Chondrocyte (in vitro differentiated cells): Measurements from ENCODE around the gene JAG1. TPM values are rescaled to one million over a fixed set of nuclear protein-coding genes. Genes with fewer than 3 reads are reported as not detected.

ENCODE experiments used
- DNase-seq: peaks from one replicate; pipeline ENCODE4 v3.0.0; 2021; ENCODE audit warnings: mixed read lengths, low spot score
- H3K27ac Mint-ChIP-seq: one replicate; pipeline ENCODE4 v1.8.0; 2021; ENCODE audit warnings: mild to moderate bottlenecking, moderate library complexity, mixed read lengths; ENCODE audit not compliant: unreplicated experiment
- H3K27me3 Mint-ChIP-seq: 2 replicates; pipeline ENCODE4 v1.8.0; 2021; ENCODE audit warnings: low read depth, mixed read lengths
- H3K36me3 Mint-ChIP-seq: 2 replicates; pipeline ENCODE4 v1.8.0; 2021; ENCODE audit warnings: low read depth, mixed read lengths
- H3K4me1 Mint-ChIP-seq: 2 replicates; pipeline ENCODE4 v1.8.0; 2021; ENCODE audit warnings: low read depth, mild to moderate bottlenecking, mixed read lengths
- H3K4me3 Mint-ChIP-seq: one replicate; pipeline ENCODE4 v1.8.0; 2021; ENCODE audit warnings: mild to moderate bottlenecking, moderate library complexity, mixed read lengths; ENCODE audit not compliant: unreplicated experiment
- H3K9me3 Mint-ChIP-seq: 2 replicates; pipeline ENCODE4 v1.8.0; 2021; ENCODE audit warnings: low read depth, mixed read lengths
- total RNA-seq: library from RNA; stranded (reverse); gene quantifications from 3 replicates; pipeline ENCODE4 v1.2.1, GENCODE V29; 2021
- TF ChIP-seq, protein P1 (sequence below): fragments of 200-600 bp; sonication (generic); IDR thresholded peaks from 2 replicates; pipeline ENCODE4 v1.5.0; 2021; ENCODE audit warnings: antibody characterized with exemption, mild to moderate bottlenecking, moderate library complexity

JAG1 gene
- total RNA-seq, 1 donor from 2014 or later, result 510 TPM

DNA sequence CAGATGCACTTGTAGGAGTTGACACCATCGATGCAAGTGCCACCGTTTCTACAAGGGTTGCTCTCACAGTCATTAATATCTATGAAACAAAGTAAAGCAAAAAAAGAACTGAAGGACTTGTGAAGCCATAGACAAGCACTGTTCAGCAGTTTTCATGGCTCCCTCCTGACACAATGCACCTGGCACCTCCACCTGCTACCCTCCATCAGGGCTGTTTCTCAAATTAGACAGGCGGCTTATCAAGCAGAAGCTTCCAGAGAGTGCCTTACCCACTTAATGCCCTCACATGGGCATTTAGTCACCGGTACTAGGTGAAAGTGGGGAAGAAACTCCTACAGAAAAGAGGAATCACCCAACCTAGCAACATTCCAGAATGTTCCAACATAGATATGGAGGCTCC is 27.8 kb downstream of the JAG1 start:
- TF ChIP-seq, protein P1, sequence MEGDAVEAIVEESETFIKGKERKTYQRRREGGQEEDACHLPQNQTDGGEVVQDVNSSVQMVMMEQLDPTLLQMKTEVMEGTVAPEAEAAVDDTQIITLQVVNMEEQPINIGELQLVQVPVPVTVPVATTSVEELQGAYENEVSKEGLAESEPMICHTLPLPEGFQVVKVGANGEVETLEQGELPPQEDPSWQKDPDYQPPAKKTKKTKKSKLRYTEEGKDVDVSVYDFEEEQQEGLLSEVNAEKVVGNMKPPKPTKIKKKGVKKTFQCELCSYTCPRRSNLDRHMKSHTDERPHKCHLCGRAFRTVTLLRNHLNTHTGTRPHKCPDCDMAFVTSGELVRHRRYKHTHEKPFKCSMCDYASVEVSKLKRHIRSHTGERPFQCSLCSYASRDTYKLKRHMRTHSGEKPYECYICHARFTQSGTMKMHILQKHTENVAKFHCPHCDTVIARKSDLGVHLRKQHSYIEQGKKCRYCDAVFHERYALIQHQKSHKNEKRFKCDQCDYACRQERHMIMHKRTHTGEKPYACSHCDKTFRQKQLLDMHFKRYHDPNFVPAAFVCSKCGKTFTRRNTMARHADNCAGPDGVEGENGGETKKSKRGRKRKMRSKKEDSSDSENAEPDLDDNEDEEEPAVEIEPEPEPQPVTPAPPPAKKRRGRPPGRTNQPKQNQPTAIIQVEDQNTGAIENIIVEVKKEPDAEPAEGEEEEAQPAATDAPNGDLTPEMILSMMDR, result no peak
- H3K9me3 Mint-ChIP-seq, result no peaks in the 10 kb centered on the region
- no peak overlapping the region for H3K4me3 Mint-ChIP-seq
- H3K27ac Mint-ChIP-seq, result peak overlapping the region; percentile 90
- peaks cover 82% of the 10 kb centered on the region for H3K36me3 Mint-ChIP-seq
- no peaks in the 10 kb centered on the region for H3K27me3 Mint-ChIP-seq
- DNase-seq, result no peak
- peaks cover 97% of the 10 kb centered on the region for H3K4me1 Mint-ChIP-seq

DNA sequence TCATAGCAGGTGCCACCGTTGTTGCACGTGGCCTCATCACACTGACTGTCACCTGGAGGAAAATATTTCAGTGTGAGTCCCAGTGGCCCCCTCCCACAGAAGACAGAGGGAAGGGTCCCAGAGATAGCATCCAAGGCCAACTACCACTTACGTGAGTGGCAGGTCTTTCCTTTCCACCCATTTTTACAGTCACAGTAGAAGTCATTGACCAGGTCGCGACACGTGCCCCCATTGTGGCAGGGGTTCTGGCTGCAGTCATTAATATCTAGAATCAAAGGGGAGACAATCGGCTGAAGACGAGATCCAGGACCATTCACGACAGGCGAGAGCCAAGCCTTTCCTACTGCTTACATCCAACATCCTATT is 28.6 kb downstream of the JAG1 start:
- H3K4me3 Mint-ChIP-seq, result no peak overlapping the region

DNA sequence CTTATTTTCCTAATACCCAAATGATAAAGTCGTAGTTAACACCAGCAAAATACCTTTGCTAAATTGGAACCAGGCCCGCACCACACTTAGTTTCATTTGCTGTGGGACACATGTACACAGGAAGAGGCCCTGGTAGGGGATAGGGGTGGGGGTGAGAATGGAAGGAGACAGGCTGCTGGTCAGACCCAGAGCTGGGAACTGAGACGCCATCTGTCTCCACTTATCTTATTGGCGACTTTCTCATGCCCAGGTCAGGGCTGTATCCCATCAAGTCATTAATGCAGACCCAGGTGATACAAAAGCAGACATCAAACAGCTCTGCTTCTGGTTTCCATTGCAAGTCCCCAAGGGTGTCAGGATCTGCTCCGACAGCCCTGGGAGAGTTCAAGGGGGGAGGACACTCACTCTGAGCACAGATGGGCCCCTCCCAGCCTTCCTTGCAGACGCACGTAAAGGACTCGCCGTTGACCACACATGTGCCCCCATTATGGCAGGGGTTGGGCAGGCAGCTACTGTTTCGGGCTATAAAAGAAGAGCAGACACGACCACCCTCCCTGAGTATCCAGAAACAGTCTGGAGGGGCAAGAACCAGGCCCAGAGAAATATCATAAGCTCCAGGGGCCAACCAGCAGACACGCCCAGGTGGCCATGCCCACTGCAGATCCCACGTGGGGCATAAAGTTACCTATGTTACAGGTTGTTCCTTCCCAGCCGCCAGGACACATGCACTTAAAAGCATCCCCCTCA is 29.2 kb downstream of the JAG1 start:
- Mint-ChIP-seq H3K4me1 (peaks cover 97% of the 10 kb centered on the region), H3K27me3 (no peaks in the 10 kb centered on the region), H3K27ac (peak overlapping the region; percentile 90), H3K9me3 (no peaks in the 10 kb centered on the region), H3K36me3 (peaks cover 84% of the 10 kb centered on the region), H3K4me3 (no peak overlapping the region)
- TF ChIP-seq, protein P1, result no peak
- no peak for DNase-seq

More for the DNA sequence above, 28.6 kb downstream of the JAG1 start:
- Mint-ChIP-seq H3K36me3 (peaks cover 85% of the 10 kb centered on the region), H3K4me1 (peaks cover 97% of the 10 kb centered on the region), H3K9me3 (no peaks in the 10 kb centered on the region), H3K27ac (peak overlapping the region; percentile 90), H3K27me3 (no peaks in the 10 kb centered on the region)
- TF ChIP-seq, protein P1, result no peak
- no peak for DNase-seq

DNA sequence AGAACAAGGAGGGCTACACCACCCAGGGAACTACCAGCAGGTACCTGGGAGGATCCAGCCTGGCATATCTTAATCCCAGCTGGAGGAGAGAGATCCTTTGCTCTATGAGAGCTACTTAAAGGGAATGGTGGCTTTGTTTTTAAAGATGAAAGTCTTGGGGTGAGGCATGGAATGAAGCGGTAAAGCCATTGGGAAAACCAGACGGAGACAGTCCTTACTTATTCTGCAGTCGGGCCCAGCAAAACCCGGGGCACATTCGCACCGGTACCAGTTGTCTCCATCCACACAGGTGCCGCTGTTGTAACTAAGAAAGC is 30.3 kb downstream of the JAG1 start:
- Mint-ChIP-seq H3K4me1 (peaks cover 96% of the 10 kb centered on the region), H3K27me3 (no peaks in the 10 kb centered on the region), H3K27ac (peak overlapping the region; percentile 90), H3K36me3 (peaks cover 84% of the 10 kb centered on the region), H3K4me3 (no peak overlapping the region), H3K9me3 (no peaks in the 10 kb centered on the region)
- TF ChIP-seq, protein P1, result no peak
- no peak for DNase-seq

DNA sequence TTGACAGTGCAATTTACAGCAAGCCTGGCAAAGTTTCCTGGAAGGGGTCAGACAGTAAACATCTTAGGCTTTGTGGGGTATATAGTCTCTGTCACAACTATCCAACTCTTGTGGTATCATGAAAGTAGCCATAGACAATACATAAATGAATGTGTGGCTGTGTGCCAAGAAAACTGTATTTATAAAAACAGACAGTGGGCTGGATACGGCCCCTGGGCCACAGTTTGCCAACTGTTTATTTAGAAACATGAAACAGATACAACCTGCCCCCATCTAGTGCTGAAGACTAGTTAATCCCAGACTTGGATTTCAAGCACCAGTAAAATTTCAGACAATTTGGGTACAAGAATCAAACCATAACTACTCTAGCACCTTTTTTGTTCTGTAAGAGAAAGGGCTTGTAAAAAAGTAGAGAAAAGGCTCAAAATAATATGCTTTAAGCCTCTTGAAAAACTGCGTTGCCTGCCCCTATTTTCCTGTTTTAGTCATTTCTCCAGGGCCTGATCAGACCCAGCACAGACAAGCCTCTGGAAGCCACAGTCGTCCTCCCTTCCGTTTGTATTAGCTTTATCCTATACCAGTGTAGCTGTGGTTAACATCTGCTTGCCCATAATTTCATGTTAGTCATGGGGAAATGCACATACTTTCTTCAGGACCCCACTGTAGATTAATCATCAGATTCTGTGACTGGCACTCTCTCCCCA is 30.8 kb downstream of the JAG1 start:
- no peaks in the 10 kb centered on the region for H3K27me3 Mint-ChIP-seq
- H3K27ac Mint-ChIP-seq, result peak overlapping the region; percentile 90
- no peak overlapping the region for H3K4me3 Mint-ChIP-seq
- H3K9me3 Mint-ChIP-seq, result no peaks in the 10 kb centered on the region
- TF ChIP-seq, protein P1, result no peak
- H3K4me1 Mint-ChIP-seq, result peaks cover 96% of the 10 kb centered on the region
- H3K36me3 Mint-ChIP-seq, result peaks cover 84% of the 10 kb centered on the region
- DNase-seq, result no peak
